Endothelial cell of umbilical vein (primary cell): ENCODE results near the gene TMEM121B. TPM values are rescaled to one million over a fixed set of nuclear protein-coding genes. Genes with fewer than 3 reads are reported as not detected.

Experiments used
- BruUV-seq: library from RNA; stranded (reverse); fragments of 400-500 nt; replicated peaks from 2 replicates; lab custom pipeline; 2021; lab: Mats Ljungman, UMichigan
- CTCF ChIA-PET: fragments of 300-600, 350-600 bp; sonication (Branson Sonifier 250); formaldehyde crosslinking; loops from one replicate; lab custom pipeline; 2021; ENCODE audit warnings: antibody characterized with exemption, inconsistent platforms; lab: Charles Lee
- POLR2A ChIA-PET: fragments of 300-600, 350-600 bp; sonication (Branson Sonifier 250); formaldehyde crosslinking; loops from one replicate; lab custom pipeline; 2021; ENCODE audit warnings: antibody characterized with exemption, inconsistent platforms; lab: Charles Lee
- DNase-seq: peaks from one replicate; pipeline ENCODE4 v3.0.0-alpha.2; 2011; ENCODE audit warnings: low read depth, low spot score
- FAIRE-seq: peaks from 2 replicates; lab custom pipeline; 2011; peaks lifted over from hg19 to GRCh38; lab: Jason Lieb, UNC
- H2AFZ ChIP-seq: 2 replicates; pipeline ENCODE4 v1.6.0; 2012; ENCODE audit warnings: low read depth, low read length, control low read depth, inconsistent platforms
- H3K27ac ChIP-seq: 2 replicates; pipeline ENCODE4 v1.5.1; 2011; ENCODE audit warnings: low read depth, mild to moderate bottlenecking, control low read depth, low read length, moderate library complexity; ENCODE audit not compliant: insufficient read depth
- H3K27me3 ChIP-seq, 2 experiments: 2 replicates each; pipeline versions ENCODE4 v1.6.0 to v1.6.1; 2011; ENCODE audit warnings: low read length in 2 of 2, mixed read lengths in 1 of 2; ENCODE audit not compliant: control insufficient read depth in 2 of 2, insufficient read depth in 2 of 2
- H3K36me3 ChIP-seq, 2 experiments: 2 replicates in 1 of 2; 3 replicates in 1 of 2; pipeline ENCODE4 v1.5.1; 2011; ENCODE audit warnings: low read length in 2 of 2, mild to moderate bottlenecking in 1 of 2, moderate library complexity in 1 of 2; ENCODE audit not compliant: control insufficient read depth in 2 of 2, insufficient read depth in 2 of 2; ENCODE audit errors: extremely low read depth in 1 of 2
- H3K4me1 ChIP-seq: 3 replicates; pipeline ENCODE4 v1.5.1; 2011; ENCODE audit warnings: mild to moderate bottlenecking, low read length; ENCODE audit not compliant: control insufficient read depth, insufficient read depth; ENCODE audit errors: extremely low read depth
- H3K4me2 ChIP-seq: 2 replicates; pipeline ENCODE4 v1.6.1; 2011; ENCODE audit warnings: low read length, control low read depth, mixed read lengths; ENCODE audit not compliant: insufficient read depth
- H3K4me3 ChIP-seq, 3 experiments: fragments of 200-600 bp in 1 of 3; sonication (generic), shearing (Covaris generic) in 1 of 3; replicated peaks in 1 of 3; 2 replicates each; pipeline ENCODE4 v1.5.1; 2011 to 2016; ENCODE audit warnings: control low read depth in 3 of 3, low read length in 3 of 3, mild to moderate bottlenecking in 2 of 3, inconsistent platforms in 1 of 3, low read depth in 1 of 3, moderate library complexity in 1 of 3; ENCODE audit not compliant: insufficient read depth in 1 of 3
- H3K79me2 ChIP-seq: 2 replicates; pipeline ENCODE4 v1.6.0; 2012; ENCODE audit warnings: low read length, inconsistent platforms; ENCODE audit not compliant: control insufficient read depth, insufficient read depth
- H3K9ac ChIP-seq: replicated peaks from 2 replicates; pipeline ENCODE3; 2011; ENCODE audit warnings: low read length, control low read depth; ENCODE audit not compliant: insufficient read depth; ENCODE audit errors: extremely low read depth
- H3K9me1 ChIP-seq: replicated peaks from 3 replicates; pipeline ENCODE4 v1.6.0; 2011; ENCODE audit warnings: mild to moderate bottlenecking, low read length; ENCODE audit not compliant: control insufficient read depth, insufficient read depth; ENCODE audit errors: extremely low read depth
- H3K9me3 ChIP-seq: replicated peaks from 2 replicates; pipeline ENCODE4 v1.5.1; 2012; ENCODE audit warnings: low read length, inconsistent platforms; ENCODE audit not compliant: control insufficient read depth, insufficient read depth
- H4K20me1 ChIP-seq: replicated peaks from 2 replicates; pipeline ENCODE3; 2011; ENCODE audit warnings: mild to moderate bottlenecking, low read length; ENCODE audit not compliant: control insufficient read depth, insufficient read depth; ENCODE audit errors: extremely low read depth
- EZH2 ChIP-seq: IDR thresholded peaks from 2 replicates; pipeline ENCODE4 v1.6.1; 2012; ENCODE audit warnings: borderline replicate concordance, low read depth, mild to moderate bottlenecking, moderate library complexity, low read length, inconsistent platforms; ENCODE audit not compliant: severe bottlenecking
- dilution Hi-C: fragments of 300-500 bp; cut with MboI; formaldehyde crosslinking; loops from one replicate; pipeline ENCODE4 v1.15.0; 2019; ENCODE audit warnings: low sequenced_read_pairs; ENCODE audit not compliant: extremely low pct_ligation_motif_present
- intact Hi-C: fragments of 100-400 bp; cut with micrococcal nuclease; formaldehyde crosslinking; loops from one replicate; pipeline ENCODE4 v1.10.0; 2022
- polyA plus RNA-seq, 4 experiments: library from polyadenylated mRNA; depleted of rRNA in 3 of 4; stranded (reverse) in 3 of 4; unstranded in 1 of 4; fragments of >200 nt; gene quantifications; 2 replicates each; pipeline versions ENCODE4 v1.2.1 to v1.2.3, GENCODE V29; 2011 to 2012; ENCODE audit warnings: missing spikeins in 1 of 4
- total RNA-seq: library from RNA; stranded (reverse); gene quantifications from 2 replicates; pipeline ENCODE4 v1.2.3, GENCODE V29; 2021
- TF ChIP-seq, protein P1 (sequence below), 2 donors: IDR thresholded peaks; 1 replicate in 1 of 2; 2 replicates in 1 of 2; pipeline ENCODE4 v1.5.1; 2011; ENCODE audit warnings: low read length in 2 of 2, mild to moderate bottlenecking in 2 of 2, moderate library complexity in 2 of 2, control low read depth in 1 of 2, inconsistent platforms in 1 of 2, low read depth in 1 of 2; ENCODE audit not compliant: insufficient read depth in 1 of 2; ENCODE audit errors: extremely low read depth in 1 of 2
- TF ChIP-seq, protein P2 (sequence below): IDR thresholded peaks from 2 replicates; pipeline ENCODE4 v1.6.1; 2011; ENCODE audit not compliant: insufficient read depth, insufficient read length

The TMEM121B gene
- total and polyA plus RNA-seq, 2 donors (not counting 3 experiments of a cell fraction or from before 2014, with no cell fraction given), result 0.18 to 0.33 TPM

DNA sequence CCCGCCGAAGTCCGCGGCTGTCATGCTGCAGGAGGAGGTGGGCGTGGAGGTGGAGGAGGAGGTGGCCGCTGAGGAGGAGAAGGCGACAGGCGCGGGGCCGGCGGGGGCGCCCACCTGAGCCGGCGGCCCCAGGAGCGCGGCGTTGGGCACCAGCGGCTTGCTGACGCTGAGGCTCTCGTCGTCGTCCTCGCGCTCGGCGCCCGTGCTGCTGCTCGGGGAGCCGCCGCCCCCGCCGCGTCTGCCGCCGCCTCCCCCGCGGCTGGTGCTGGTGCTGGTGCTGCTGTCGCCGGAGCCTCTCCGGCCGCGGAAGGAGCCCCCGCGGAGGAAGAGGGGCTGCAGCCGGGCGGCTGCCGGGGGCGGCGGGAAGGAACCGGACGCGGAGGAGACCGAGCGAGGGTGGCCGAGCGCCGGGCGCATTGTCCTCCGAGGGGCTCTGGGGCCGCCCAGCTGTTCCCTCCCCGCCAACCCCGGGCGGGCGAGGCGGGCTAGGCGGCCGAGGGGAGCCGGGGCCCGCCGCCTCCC, 388 bp downstream of the TMEM121B start:
- peak overlapping the region; percentile 33 for H2AFZ ChIP-seq
- POLR2A ChIA-PET, result no interaction called here
- H3K36me3 ChIP-seq, result no peaks in the 10 kb centered on the region
- no peak overlapping the region for H3K27ac ChIP-seq
- H4K20me1 ChIP-seq, result no peaks in the 10 kb centered on the region
- H3K4me1 ChIP-seq, result peaks cover 6% of the 10 kb centered on the region
- DNase-seq (no peak), FAIRE-seq (no peak)
- dilution Hi-C loops (no loop called here), intact Hi-C loops (loop anchor here (1.0 kb wide), 1 partner anchor 39 kb away; the partner anchor contains the start of gene HDHD5)
- H3K9ac ChIP-seq, result no peak overlapping the region
- peak overlapping the region; percentile 55 for H3K4me2 ChIP-seq
- no TSS peak for BruUV-seq
- peak; percentile 8 for TF ChIP-seq EZH2
- TF ChIP-seq, protein P1, sequence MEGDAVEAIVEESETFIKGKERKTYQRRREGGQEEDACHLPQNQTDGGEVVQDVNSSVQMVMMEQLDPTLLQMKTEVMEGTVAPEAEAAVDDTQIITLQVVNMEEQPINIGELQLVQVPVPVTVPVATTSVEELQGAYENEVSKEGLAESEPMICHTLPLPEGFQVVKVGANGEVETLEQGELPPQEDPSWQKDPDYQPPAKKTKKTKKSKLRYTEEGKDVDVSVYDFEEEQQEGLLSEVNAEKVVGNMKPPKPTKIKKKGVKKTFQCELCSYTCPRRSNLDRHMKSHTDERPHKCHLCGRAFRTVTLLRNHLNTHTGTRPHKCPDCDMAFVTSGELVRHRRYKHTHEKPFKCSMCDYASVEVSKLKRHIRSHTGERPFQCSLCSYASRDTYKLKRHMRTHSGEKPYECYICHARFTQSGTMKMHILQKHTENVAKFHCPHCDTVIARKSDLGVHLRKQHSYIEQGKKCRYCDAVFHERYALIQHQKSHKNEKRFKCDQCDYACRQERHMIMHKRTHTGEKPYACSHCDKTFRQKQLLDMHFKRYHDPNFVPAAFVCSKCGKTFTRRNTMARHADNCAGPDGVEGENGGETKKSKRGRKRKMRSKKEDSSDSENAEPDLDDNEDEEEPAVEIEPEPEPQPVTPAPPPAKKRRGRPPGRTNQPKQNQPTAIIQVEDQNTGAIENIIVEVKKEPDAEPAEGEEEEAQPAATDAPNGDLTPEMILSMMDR (IDR thresholded peaks at IDR 0.05; ENCODE audit: extremely low read depth in 1 of 2, insufficient read depth in 1 of 2, low read depth in 1 of 2, low read length in 2 of 2), result no peak
- peak overlapping the region; percentile 16 to 36 (median 33) for H3K4me3 ChIP-seq
- CTCF ChIA-PET, result no interaction called here
- H3K27me3 ChIP-seq, result peaks cover 22 to 25% of the 10 kb centered on the region in 2 experiments
- no peaks in the 10 kb centered on the region for H3K9me3 ChIP-seq
- H3K9me1 ChIP-seq, result no peaks in the 10 kb centered on the region
- H3K79me2 ChIP-seq, result no peaks in the 10 kb centered on the region

DNA sequence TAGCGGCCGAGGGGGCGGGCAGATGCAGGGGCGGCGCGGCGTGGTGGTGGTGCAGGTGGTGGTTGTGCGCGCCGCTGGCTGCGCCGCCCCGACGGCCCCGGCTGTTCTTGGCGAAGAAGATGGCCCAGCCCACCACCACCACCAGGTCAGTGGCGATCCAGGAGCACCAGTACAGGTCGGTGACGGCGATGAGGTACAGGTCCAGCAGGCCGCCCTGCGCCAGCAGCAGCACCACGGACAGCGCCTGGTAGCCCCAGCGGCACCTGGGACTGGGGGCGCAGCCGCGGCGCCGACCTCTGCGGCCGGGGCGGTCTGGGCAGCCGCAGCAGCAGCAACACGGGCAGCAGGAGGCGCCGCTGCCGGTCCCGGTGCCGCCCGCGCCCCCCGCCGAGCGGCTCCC, 879 bp downstream of the TMEM121B start:
- no peak overlapping the region for H3K9ac ChIP-seq
- POLR2A ChIA-PET, result no interaction called here

More for the DNA sequence above, 879 bp downstream of the TMEM121B start:
- peak; percentile 61 for FAIRE-seq
- peak; percentile 31 for DNase-seq
- peaks cover 22 to 25% of the 10 kb centered on the region in 2 experiments for H3K27me3 ChIP-seq
- no peaks in the 10 kb centered on the region for H3K36me3 ChIP-seq
- H3K4me2 ChIP-seq, result no peak overlapping the region
- BruUV-seq, result no TSS peak
- H3K4me3 ChIP-seq, result no peak overlapping the region
- dilution Hi-C loops (no loop called here), intact Hi-C loops (no loop called here)
- no peaks in the 10 kb centered on the region for H3K9me1 ChIP-seq
- no peak overlapping the region for H2AFZ ChIP-seq
- H4K20me1 ChIP-seq, result no peaks in the 10 kb centered on the region
- peaks cover 6% of the 10 kb centered on the region for H3K4me1 ChIP-seq
- no peak overlapping the region for H3K27ac ChIP-seq
- H3K9me3 ChIP-seq, result no peaks in the 10 kb centered on the region
- peak; percentile 56 for TF ChIP-seq EZH2
- TF ChIP-seq, protein P2, sequence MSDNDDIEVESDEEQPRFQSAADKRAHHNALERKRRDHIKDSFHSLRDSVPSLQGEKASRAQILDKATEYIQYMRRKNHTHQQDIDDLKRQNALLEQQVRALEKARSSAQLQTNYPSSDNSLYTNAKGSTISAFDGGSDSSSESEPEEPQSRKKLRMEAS, result no peak
- CTCF ChIA-PET, result interaction anchor here (1.1 to 1.3 kb wide), 2 partner anchors 52 to 381 kb away, joined by 10 to 18 read pairs; no protein-coding TSS in a partner anchor
- H3K79me2 ChIP-seq, result no peaks in the 10 kb centered on the region
